Fibroblast of gingiva (primary cell): ENCODE results near the gene CHP1.
"Not testable (repeated sequence)": the region's sequence is repeated elsewhere in the genome, so short reads cannot be mapped to it uniquely, and the experiment has no call there.

Experiments used
- DNase-seq: peaks from one replicate; pipeline ENCODE4 v3.0.0-alpha.2; 2011; ENCODE audit warnings: low read depth

CHP1 gene

DNA sequence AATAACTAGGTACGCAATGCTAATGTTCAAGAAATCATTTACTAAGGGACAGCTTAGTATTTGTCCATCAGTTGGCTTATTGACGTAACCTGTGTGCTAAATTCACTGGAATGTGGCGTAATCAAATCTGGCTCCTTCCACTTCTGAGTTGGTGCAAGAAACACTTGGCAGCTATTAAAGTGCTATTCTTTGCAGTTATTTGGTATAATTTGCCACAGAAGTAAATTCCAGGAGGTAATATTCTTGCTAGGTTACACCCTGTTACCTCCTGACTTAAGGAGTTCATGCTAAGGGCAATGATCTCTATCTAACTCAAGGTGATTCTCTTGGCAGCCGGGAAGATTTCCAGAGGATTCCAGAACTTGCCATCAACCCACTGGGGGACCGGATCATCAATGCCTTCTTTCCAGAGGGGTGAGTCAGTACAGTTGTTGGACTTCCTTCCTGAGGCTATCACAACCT is 25.5 kb downstream of the CHP1 start:
- DNase-seq: peak; percentile 68

DNA sequence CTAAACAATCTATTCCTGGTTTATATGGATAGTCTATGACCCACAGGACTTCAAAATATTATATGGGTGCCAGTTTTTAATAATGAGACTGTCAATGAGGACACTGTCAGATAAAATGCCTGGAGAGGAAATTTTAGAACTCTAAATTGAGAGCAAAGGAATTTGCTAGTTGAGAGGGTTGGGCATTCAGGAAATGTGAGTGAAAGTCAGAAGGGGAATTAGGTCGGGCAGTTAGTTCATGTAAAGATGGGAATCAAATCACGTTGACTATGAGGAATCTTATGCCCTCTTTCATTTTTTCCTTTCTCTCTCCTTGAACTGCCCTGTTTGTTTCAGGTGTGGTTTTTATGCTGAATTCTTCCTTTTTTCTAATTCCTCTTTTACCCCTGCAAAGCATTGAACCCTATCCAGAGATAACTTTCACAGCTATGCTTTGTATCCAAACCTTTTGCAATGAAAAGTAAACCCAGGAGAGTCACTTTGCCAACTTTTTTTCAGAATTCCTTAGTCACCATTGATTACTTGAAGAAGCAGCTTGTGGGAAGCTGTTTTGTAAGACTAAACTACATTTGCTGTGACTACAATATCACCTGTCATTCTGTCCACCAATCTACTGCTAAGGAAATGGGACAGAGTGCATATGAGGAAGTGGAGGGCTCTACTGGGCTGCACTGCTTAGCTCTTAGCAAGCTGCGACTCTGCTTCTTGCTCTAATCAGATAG is 27.8 kb downstream of the CHP1 start:
- peak; percentile 74 for DNase-seq

DNA sequence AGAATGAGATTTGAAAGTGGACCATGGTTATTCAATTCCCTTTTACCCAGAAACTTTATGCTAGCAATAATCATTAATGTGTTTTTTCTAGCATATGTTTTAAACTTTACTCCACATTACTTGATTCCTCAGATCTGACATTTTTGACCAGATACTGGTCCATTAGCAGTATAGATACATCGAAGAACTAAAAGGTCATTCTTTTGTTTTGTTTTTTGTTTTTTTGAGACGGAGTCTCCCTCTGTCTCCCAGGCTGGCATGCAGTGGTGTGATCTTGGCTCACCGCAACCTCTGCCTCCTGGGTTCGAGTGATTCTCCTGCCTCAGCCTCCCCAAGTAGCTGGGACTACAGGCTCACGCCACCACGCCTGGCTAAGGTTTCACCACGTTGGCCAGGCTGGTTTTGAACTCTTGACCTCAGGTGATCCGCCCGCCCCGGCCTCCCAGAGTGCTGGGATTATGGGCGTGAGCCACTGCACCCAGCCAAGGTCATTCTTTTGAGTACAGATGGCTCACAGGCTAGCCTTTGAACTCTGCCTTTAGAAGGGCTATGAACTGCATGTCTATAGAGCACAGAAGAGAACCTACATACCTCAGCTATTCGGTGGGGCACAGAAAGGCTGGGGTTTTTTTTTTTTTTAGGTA is 28.6 kb downstream of the CHP1 start:
- no peak for DNase-seq

DNA sequence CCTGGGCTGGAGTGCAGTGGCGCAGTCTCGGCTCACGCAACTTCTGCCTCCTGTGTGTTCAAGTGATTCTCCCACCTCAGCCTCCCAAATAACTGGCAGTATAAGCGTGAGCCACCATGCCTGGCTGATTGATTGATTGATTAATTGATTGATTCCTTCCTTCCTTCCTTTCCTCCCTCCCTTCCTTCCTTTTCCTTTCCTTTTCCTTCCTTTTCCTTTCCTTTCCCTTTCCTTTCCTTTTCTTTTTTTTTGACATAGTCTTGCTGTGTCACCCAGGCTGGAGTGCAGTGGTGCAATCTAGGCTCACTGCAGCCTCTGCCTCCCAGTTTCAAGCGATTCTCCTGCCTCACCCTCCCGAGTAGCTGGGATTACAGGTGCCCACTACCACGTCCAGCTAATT is 29.9 kb downstream of the CHP1 start:
- not testable (repeated sequence) for DNase-seq

DNA sequence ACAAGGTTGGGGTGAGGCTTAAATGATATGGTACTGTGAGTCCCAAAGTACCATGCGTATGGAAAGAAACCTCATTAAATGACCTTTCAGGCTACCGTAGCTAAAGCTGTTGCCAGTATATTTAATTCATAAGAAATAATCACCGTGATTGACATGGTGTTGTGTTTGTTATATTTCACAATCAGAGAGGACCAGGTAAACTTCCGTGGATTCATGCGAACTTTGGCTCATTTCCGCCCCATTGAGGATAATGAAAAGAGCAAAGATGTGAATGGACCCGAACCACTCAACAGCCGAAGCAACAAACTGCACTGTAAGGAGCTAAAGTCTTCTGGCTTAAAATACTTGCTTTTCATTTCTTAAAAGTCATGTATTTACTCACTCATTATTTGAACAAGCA is 31.5 kb downstream of the CHP1 start:
- no peak for DNase-seq

DNA sequence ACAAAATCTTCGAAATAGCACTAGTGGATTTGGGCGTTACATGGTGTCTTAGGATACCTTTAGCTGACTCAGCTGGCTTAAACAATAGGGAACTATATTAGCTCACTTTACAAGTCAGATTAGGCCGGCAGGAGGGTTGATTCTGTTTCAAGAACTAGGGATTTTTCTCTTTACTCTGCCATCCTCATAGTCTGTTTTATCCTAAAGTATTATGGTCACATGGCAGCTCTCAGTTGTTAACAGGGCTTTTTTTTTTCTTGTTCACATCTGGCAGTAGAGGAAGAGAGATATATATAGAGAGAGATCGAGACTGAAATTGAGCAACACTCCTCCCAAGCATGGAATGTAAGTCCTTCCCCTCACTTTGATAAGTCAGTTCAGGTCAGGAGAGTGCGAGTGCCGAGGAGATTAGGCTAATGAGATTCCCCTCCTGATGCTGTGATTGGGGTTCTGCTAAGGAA is 32.9 kb downstream of the CHP1 start:
- DNase-seq: no peak

DNA sequence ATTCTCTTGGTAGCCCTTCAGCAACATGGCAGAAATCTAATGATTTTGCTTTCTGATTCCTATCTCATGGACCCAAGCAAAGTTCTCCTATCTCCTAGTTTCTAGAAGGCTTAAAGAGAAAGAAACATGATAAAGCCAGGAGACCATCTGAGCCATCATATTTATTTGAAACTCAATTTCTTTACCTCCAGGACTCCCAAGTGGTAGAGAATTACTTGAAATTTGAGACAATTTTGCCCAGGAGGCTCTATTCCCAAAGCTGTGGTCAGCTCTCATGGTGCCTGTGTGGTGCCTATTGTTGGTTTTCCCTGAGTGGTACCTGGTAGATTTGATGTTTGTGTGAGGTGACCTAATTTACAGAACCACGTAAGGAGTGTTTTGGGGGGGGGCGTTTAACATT is 38.8 kb downstream of the CHP1 start:
- DNase-seq: no peak

DNA sequence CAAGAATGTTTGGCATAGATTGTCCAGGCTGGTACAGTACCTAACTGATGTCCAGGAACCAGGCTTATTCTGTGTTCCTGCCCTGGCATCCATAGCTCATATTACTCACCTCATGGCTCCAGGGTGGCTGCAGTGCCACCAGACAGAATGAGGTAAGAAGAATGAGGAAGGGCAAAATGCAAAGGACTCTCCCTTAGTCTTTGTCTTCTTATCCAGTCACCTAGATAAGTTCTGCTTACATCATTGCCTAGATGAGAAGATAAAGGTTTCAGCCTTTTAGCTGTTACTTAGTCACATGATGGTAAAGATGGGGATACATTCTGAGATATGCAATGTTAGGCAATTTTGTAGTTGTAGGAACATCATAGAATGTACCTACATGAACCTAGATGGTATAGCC is 45.8 kb downstream of the CHP1 start:
- DNase-seq: no peak

DNA sequence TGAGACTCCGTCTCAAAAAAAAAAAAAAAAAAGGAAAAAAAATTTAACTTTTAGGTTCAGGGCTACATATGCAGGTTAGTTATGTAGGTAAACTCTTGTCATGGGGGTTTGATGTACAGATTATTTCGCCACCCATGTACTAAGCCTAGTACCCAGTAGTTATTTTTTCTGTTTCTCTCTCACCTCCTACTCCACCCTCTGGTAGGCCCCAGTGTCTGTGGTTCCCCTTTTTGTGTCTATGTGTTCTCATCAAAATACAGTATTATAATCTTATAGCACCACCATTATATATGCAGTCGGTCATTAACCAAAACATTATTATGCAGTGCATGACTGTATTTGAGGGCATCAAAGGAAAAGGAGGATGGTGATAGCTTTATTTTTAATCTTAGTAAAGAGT is 47.3 kb downstream of the CHP1 start:
- DNase-seq: no peak

DNA sequence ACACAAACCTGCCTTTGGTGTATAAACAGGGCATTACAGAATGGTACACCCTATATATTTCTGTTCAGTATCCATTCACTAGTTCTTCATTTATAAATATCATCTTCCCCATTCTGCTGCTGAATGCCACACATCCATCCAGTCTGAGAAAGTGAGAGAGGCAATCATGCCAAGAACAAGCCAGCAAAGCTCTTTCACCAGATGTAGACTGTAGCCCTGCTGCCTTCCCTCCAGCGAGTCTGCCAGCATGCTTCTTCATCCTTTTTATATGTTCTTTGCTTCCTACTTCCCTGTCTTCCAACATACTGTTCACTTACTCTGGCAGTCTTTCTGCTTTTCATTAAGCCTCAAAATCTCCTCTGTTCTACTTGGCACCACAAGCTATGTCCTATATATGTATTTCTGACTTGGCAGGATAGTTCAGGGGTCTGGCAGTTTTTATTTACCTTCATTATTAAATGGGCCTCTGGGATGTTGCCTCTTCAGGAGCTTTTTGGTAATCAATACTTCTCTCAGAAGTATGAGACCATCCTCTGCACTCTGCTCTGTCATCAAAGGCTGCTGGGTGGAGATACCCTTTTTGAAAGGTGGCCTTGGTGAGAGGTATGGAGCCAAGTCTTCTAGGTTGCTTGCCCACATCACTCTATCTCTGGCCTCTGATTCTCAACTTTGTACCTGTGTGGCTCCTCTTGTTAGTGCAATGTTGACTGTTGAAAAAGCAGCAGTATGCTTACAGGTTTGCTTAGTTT is 48.6 kb downstream of the CHP1 start:
- DNase-seq: no peak

DNA sequence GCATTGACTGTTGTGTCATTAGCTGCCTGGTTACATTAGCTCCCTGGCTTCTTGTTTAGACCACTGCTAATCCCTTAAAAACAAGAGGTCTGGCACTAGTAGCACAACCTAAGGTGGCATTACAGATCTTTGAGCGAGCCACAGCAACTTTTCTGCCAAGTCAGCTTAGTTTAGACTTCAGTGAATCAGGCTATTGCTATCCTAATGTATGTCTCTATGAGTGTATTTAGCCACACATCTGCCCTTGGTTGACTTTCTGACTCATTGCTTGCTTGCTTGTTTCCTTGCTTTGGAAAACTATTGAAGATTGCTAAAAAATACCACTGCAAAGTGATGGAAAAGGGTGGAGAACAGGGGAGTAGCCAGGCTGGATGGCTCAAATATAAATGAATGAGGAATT is 50.2 kb downstream of the CHP1 start:
- DNase-seq: peak; percentile 83

DNA sequence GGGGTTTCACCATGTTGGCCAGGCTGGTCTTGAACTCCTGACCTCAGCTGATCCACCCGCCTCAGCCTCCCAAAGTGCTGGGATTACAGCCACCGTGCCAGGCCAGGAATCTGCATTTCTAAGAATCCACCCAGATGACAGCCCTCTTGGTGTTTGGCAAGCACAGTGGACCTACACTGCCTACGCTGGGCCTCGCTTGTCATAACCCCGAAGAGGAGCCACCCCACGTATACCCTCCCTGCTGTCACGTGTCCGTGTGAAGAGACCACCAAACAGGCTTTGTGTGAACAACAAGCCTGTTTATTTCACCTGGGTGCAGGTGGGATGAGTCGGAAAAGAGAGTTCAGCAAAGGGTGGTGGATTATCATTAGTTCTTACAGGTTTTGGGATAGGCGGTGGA is 51.4 kb downstream of the CHP1 start:
- DNase-seq: not testable (repeated sequence)

DNA sequence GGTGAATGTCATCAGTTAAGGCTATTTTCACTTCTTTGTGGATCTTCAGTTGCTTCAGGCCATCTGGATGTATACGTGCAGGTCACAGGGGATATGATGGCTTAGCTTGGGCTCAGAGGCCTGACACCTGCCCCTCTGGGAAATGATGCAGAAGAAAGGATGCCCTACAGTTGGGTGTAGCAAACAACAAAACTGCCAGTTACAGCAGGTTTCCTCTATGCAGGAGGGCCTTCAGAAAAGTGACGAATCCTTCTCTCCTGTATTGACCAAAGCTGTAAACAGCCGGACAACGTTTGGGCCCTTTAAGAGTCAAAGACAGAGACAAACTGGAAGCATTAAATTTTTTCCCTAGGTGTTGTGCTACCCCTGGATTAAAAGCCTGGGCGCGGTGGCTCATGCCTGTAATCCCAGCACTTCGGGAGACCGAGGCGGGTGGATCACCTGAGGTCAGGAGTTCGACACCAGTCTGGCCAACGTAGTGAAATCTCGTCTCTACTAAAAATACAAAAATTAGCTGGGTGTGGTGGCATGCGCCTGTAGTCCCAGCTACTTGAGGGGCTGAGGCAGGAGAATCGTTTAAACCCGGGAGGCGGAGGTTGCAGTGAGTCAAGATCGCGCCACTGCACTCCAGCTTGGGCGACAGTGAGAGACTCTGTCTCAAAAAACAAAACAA is 52.0 kb downstream of the CHP1 start:
- not testable (repeated sequence) for DNase-seq

DNA sequence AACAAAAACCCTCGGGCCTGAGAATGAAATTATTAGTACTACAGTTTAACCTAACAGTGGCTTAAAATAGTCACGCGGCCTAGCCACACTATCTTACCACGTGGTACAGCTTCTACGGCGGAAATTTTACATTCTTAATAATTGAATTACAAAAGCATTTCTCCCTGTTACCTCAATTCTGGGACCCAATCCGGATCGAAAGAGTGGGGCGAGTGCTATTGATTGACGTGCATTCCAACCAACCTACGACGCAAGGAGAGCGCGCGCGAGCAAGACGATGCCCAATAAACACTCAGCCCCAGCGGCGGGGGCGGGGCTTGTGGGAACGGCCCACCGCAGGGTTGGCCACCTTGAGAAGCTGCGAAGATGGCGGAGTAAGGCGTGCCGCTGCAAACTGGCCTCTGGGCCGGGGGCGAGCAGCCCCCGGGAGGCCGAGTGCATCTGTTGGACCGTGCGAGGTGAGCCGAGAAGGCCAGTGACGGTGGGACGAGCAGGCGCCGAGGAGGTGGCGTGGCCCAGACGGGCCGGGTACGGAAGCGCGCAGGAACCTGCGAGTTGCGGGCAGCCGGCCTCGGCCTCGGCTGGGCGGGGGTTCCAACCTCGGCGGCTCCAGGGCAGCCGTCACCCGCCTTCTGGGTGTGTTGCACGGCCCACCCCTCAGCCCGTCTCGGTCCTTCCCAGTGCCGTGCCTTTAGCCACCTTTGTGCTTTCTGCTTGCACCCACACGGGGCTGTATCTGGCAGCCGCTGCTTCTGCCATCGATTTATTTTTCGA is 52.8 kb downstream of the CHP1 start:
- peak; percentile 100 for DNase-seq

DNA sequence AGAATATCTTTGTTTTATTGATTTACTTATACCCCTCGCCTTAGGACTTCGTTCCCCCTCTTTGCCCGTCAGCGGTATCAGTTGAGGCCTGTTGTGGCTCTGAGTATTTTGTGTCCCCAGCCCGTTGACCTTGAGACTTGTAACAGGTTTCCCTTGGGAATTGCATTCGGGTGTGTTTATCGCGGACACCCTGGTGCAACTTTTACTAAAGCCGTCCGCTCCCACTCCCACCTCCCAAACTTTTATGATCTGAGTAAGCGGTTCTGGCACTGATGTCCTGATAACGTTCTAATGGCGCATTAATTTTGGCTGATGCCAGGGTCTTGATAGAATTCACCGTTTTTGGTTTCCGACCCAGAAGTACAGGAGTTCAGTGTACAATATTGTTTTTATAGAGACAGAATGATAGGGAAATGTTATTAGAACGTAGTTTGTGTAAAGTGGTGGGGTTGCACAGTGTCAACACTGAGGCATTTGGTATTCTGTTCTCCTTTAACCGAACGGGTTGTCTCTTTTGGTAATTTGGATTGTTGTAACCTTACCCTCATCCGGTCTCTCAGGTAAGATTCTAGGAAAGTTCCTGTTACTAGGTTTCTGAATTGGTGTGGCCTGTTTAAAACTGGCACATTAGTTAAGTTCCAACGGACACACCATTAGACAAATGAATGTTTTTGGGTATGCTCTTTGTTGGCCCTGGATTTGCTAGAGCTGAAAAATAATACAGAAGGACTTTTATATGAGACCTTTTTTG is 53.5 kb downstream of the CHP1 start:
- no peak for DNase-seq

DNA sequence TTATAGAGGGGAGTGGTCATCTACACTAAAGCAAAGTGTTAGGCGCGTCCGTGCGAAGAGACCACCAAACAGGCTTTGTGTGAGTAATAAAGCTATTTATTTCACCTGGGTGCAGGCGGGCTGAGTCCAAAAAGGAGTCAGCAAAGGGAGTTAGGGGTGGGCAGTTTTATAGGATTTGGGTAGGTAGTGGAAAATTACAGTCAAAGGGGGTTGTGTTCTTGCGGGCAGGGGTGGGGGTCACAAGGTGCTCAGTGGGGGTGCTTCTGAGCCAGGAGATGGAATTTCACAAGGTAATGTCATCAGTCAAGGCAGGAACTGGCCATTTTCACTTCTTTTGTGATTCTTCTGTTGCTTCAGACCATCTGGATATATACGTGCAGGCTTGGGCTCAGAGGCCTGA is 54.2 kb downstream of the CHP1 start:
- DNase-seq: no peak

DNA sequence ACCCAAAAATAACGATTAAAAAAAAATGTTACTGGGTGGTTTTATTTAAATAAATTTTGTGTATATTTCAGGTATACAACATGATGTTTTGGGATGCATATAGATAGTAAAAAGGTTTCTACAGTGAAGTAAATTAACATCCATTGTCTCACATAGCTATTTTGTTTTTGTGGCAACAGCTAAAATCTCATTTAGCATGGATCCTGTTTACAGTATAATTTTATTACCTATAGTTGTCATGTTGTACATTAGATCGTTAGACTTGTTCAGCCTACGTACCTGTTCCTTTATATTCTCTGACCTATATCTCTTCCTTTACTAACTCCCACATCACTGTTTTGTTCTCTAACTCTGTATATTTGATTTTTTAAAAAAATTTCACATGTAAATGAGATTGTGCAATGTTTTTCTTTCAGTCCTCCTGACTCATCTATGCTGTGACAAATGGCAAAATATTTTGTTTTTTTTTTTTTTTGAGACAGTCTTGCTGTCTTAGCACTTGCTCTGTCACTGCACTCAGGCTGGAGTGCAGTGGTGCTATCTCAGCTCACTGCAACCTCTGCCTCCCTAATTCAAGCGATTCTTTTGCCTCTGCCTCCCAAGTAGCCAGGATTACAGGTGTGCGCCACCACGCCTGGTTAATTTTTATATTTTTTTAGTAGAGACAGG is 55.7 kb downstream of the CHP1 start:
- peak; percentile 56 for DNase-seq

DNA sequence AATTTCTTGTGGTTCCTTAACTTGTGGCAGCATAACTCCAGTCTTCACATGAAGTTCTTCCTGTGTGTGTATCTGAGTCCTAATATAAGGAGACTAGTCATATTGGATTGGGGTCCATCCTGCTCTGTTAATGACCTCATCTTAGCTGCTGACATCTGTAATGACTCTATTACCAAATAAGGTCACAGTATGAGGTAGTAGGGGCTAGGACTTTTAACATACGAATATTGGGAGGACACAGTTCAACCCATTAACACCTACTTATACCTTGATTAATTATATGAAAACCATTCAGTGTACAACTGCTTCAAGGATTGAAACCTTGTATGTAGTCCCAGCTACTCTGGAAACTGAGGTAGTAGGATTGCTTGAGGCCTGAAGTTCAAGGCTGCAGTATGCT is 57.4 kb downstream of the CHP1 start:
- DNase-seq: no peak

DNA sequence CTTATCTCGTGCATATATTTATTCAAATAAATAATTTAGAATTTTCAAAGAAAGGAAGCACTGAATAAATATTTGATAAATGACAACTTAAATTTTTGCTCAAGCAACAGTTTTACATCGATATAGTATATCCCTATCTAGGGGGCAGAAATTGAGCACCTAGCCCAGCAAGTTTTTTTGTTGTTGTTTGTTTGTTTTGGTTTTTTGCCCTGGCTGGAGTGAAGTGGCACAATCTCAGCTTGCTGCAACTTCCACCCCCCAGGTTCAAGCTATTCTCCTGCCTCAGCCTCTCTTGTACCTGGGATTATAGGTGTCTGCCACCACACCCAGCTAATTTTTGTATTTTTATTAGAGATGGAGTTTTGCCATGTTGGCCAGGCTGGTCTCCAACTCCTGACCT is 58.9 kb downstream of the CHP1 start:
- DNase-seq: no peak

DNA sequence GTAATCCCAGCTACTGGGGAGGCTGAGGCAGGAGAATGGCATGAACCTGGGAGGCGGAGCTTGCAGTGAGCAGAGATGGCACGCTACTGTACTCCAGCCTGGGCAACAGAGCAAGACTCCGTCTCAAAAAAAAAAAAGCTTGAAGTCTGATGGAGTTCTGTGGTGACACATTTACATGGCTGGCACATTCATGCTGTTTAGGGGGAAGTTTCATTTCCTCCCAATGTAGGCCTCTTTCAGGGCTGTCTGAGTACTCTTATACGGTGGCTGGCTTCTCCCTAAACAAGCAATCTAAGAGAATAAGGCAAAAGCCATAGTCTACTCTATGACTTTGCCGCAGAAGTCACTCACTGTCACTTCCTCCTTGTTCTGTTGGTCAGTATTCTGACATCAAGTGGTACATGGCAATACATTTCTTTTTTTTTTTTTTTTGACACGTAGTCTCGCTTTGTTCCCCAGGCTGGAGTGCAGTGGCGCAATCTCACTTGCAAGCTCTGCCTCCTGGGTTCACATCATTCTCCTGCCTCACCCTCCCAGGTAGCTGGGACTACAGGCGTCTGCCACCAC is 60.1 kb downstream of the CHP1 start:
- no peak for DNase-seq
